Measurements from ENCODE around the gene ZC3H7B.

- TF ChIP-seq CTCF (IDR thresholded peaks at IDR 0.05; ENCODE audit: insufficient read depth, low read depth, low read length) (no peak), EZH2 (IDR thresholded peaks at IDR 0.05; ENCODE audit: insufficient read depth, low read length) (no peak)
Measured at GRCh38 chr22:41274856-41275255, 26.5 kb upstream of the ZC3H7B start.
